Left lung (tissue), 10 donors: Measurements from ENCODE around the gene R3HDM4. TPM values are rescaled to one million over a fixed set of nuclear protein-coding genes. Genes with fewer than 3 reads are reported as not detected.
A peak's percentile ranks its signal among the peaks of the same experiment; 100 is the strongest.

Experiments
- ATAC-seq: fragments of 200-7000 bp; cut with Tn5 transposase; one replicate; pipeline ENCODE4 v1.9.1; 2020; ENCODE audit warnings: moderate library complexity
- DNase-seq, 4 donors: peaks; one replicate each; pipeline ENCODE4 v3.0.0-alpha.2; 2013 to 2020
- H3K27ac ChIP-seq, 2 donors: fragments of 200-600 bp; sonication (generic) in 1 of 2; one replicate each; pipeline versions ENCODE4 v1.5.0 to v1.8.0; 2020 to 2021
- H3K27me3 ChIP-seq, 2 donors: fragments of 200-600 bp; sonication (generic) in 1 of 2; one replicate each; pipeline versions ENCODE4 v1.5.0 to v1.8.0; 2020 to 2021
- H3K36me3 ChIP-seq, 2 donors: fragments of 200-600 bp; sonication (generic) in 1 of 2; one replicate each; pipeline versions ENCODE4 v1.5.0 to v1.8.0; 2020 to 2021
- H3K4me1 ChIP-seq, 2 donors: fragments of 200-600 bp; one replicate each; pipeline ENCODE4 v1.8.0; 2021
- H3K4me3 ChIP-seq, 2 donors: fragments of 200-600 bp; sonication (generic) in 1 of 2; one replicate each; pipeline versions ENCODE4 v1.5.0 to v1.8.0; 2020 to 2021; ENCODE audit warnings: mild to moderate bottlenecking in 1 of 2
- H3K9me3 ChIP-seq, 2 donors: fragments of 200-600 bp; sonication (generic) in 1 of 2; one replicate each; pipeline versions ENCODE4 v1.5.0 to v1.8.0; 2020 to 2021
- intact Hi-C, 2 donors: fragments of 100-400 bp; cut with DNase I; formaldehyde crosslinking; loops; one replicate each; pipeline versions ENCODE4 v1.11.2 to v1.14.2; 2022
- polyA plus RNA-seq, 6 donors: library from polyadenylated mRNA; unstranded; fragments of 120-200 nt; gene quantifications; one replicate each; pipeline ENCODE4 v1.2.1, GENCODE V29; 2013; ENCODE audit not compliant: insufficient read length in 6 of 6
- total RNA-seq, 2 donors: library from RNA; stranded (reverse); fragmentation: NEBNext Ultra II Directional; extraction: Animal tissue kit (Norgen Biotek cat#: 25700); gene quantifications; one replicate each; pipeline ENCODE4 v1.2.1, GENCODE V29; 2021
- TF ChIP-seq, protein P1 (sequence below), 2 donors: fragments of 200-600 bp; sonication (generic) in 1 of 2; IDR thresholded peaks; one replicate each; pipeline versions ENCODE4 v1.5.0 to v1.8.0; 2021; ENCODE audit warnings: antibody characterized with exemption in 2 of 2
- donor health status: DM: no; HTN: yes; CAD: no.
- donor health status: DM: no; HTN: no; CAD: no.

R3HDM4 gene
- total and polyA plus RNA-seq, 8 donors: 28.8 to 66.3 (median 39.0) TPM

GRCh38 chr19:947090-947706 is 34.2 kb upstream of the R3HDM4 start:
- H3K27ac ChIP-seq: peak overlapping the region in 1 of 2 donors; percentile 33
- ATAC-seq: no peak
- intact Hi-C loops: no loop called here
- DNase-seq: no peak
- no peaks in the 10 kb centered on the region for H3K9me3 ChIP-seq
- TF ChIP-seq, protein P1, sequence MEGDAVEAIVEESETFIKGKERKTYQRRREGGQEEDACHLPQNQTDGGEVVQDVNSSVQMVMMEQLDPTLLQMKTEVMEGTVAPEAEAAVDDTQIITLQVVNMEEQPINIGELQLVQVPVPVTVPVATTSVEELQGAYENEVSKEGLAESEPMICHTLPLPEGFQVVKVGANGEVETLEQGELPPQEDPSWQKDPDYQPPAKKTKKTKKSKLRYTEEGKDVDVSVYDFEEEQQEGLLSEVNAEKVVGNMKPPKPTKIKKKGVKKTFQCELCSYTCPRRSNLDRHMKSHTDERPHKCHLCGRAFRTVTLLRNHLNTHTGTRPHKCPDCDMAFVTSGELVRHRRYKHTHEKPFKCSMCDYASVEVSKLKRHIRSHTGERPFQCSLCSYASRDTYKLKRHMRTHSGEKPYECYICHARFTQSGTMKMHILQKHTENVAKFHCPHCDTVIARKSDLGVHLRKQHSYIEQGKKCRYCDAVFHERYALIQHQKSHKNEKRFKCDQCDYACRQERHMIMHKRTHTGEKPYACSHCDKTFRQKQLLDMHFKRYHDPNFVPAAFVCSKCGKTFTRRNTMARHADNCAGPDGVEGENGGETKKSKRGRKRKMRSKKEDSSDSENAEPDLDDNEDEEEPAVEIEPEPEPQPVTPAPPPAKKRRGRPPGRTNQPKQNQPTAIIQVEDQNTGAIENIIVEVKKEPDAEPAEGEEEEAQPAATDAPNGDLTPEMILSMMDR (IDR thresholded peaks at IDR 0.05): no peak
- peaks cover 0 to 12% of the 10 kb centered on the region in 2 donors for H3K36me3 ChIP-seq
- no peak overlapping the region for H3K4me3 ChIP-seq
- no peaks in the 10 kb centered on the region for H3K27me3 ChIP-seq
- peaks cover 0 to 31% of the 10 kb centered on the region in 2 donors for H3K4me1 ChIP-seq

- Histone ChIP-seq H3K27ac (no peak overlapping the region), H3K36me3 (peaks cover 0 to 13% of the 10 kb centered on the region in 2 donors), H3K9me3 (no peaks in the 10 kb centered on the region), H3K4me3 (no peak overlapping the region), H3K27me3 (no peaks in the 10 kb centered on the region), H3K4me1 (peaks cover 8 to 37% of the 10 kb centered on the region in 2 donors)
- DNase-seq: no peak
- intact Hi-C loops: no loop called here
- TF ChIP-seq, protein P1 (IDR thresholded peaks at IDR 0.05): no peak
- ATAC-seq: no peak
Measured at GRCh38 chr19:945401-946252, 32.6 kb upstream of the R3HDM4 start.

- H3K27ac ChIP-seq: no peak overlapping the region
Measured at GRCh38 chr19:944663-945241, 31.7 kb upstream of the R3HDM4 start.

GRCh38 chr19:944171-944567 is 31.1 kb upstream of the R3HDM4 start:
- ATAC-seq: no peak
- TF ChIP-seq, protein P1 (IDR thresholded peaks at IDR 0.05): no peak
- DNase-seq: no peak
- Histone ChIP-seq H3K27me3 (no peaks in the 10 kb centered on the region), H3K27ac (no peak overlapping the region), H3K9me3 (no peaks in the 10 kb centered on the region), H3K4me3 (no peak overlapping the region), H3K4me1 (peaks cover 14 to 51% of the 10 kb centered on the region in 2 donors), H3K36me3 (peaks cover 0 to 13% of the 10 kb centered on the region in 2 donors)
- intact Hi-C loops: no loop called here

More at GRCh38 chr19:944663-945241, 31.7 kb upstream of the R3HDM4 start:
- no peak overlapping the region for H3K4me3 ChIP-seq
- H3K27me3 ChIP-seq: no peaks in the 10 kb centered on the region
- ATAC-seq: no peak
- no peaks in the 10 kb centered on the region for H3K9me3 ChIP-seq
- intact Hi-C loops: no loop called here
- TF ChIP-seq, protein P1 (IDR thresholded peaks at IDR 0.05): no peak
- peaks cover 14 to 45% of the 10 kb centered on the region in 2 donors for H3K4me1 ChIP-seq
- H3K36me3 ChIP-seq: peaks cover 0 to 13% of the 10 kb centered on the region in 2 donors
- peak in 1 of 4 donors; percentile 66 for DNase-seq
